K562 (cell line): ENCODE data around the gene TAF11L13.
"Not testable (repeated sequence)": the region's sequence is repeated elsewhere in the genome, so short reads cannot be mapped to it uniquely, and the experiment has no call there.

ENCODE experiments used
- CHD2 ChIP-seq: IDR thresholded peaks from 2 replicates; pipeline ENCODE4 v1.6.1; 2011; ENCODE audit warnings: low read depth, low read length
- SRF ChIP-seq, 2 experiments: fragments of 250-450, 450-650 bp in 1 of 2; sonication (Bioruptor Pico) in 1 of 2; sonication (generic) in 1 of 2; formaldehyde crosslinking; IDR thresholded peaks; 2 replicates each; pipeline versions ENCODE4 v1.5.0 to v1.5.1; 2020 to 2022; ENCODE audit warnings: mild to moderate bottlenecking in 1 of 2, missing genetic modification reagents in 1 of 2

GRCh38 chr5:17649232-17649631 lies 17.3 kb downstream of the TAF11L13 start:
- TF ChIP-seq CHD2; SRF (CRISPR knock-in tag; IDR thresholded peaks at IDR 0.05): not testable (repeated sequence)
